ENCODE data around the gene MBNL1.

The MBNL1 gene

DNA sequence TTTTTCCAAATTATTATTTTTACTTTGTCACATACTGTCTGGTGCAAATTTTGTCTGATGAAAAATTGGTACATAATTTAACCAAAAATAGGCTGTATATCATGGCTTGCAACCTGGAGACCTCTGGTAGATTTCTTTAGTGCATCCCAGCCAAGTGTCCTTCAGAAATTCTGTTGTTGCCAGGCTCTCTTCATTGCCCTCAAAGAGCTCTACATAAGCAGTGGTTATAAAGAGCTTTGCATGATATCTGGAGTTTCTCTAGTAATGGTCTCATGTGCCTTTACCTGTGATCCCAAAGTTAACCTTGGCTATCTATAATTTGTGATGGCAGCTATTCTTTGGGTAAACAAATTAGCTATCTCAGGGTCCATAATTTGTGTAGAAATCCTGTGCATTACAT is 157.7 kb downstream of the MBNL1 start:
- Histone ChIP-seq H3K27me3 (ENCODE audit: control insufficient read depth in 3 of 3, insufficient read depth in 3 of 3, low read depth in 1 of 3, low read length in 3 of 3) (no peaks in the 10 kb centered on the region), H2BK12ac (ENCODE audit: low read length) (no peak overlapping the region), H3K36me3 (replicated peaks in 1 of 2; ENCODE audit: control insufficient read depth in 2 of 2, insufficient read depth in 2 of 2, low read length in 2 of 2) (no peaks in the 10 kb centered on the region), H3K4me2 (ENCODE audit: insufficient read depth, low read length, poor library complexity, severe bottlenecking) (no peak overlapping the region), H3K4me3 (ENCODE audit: low read length in 2 of 2) (no peak overlapping the region), H3K4me1 (ENCODE audit: control insufficient read depth in 2 of 2, insufficient read depth in 1 of 2, low read depth in 1 of 2, low read length in 2 of 2) (no peaks in the 10 kb centered on the region), H3K9me3 (replicated peaks in 1 of 2; ENCODE audit: control insufficient read depth in 2 of 2, insufficient read depth in 1 of 2, low read depth in 1 of 2, low read length in 2 of 2) (no peaks in the 10 kb centered on the region), H2BK15ac (ENCODE audit: low read length) (no peak overlapping the region), H3K79me1 (ENCODE audit: low read depth, low read length) (no peaks in the 10 kb centered on the region), H4K8ac (ENCODE audit: low read depth, low read length) (no peak overlapping the region), H2BK120ac (ENCODE audit: low read depth, low read length) (no peak overlapping the region), H2BK5ac (ENCODE audit: low read length) (no peak overlapping the region), H3K4ac (ENCODE audit: low read length) (no peak overlapping the region), H3K14ac (ENCODE audit: low read length) (no peak overlapping the region), H3K23ac (ENCODE audit: low read depth, low read length, poor library complexity) (no peak overlapping the region), H3K27ac (replicated peaks; ENCODE audit: low read length) (no peak overlapping the region), H4K91ac (ENCODE audit: low read depth, low read length, poor library complexity) (no peak overlapping the region), H2AK5ac (ENCODE audit: low read depth, low read length) (no peak overlapping the region), H3K9ac (ENCODE audit: low read depth, low read length, poor library complexity) (no peak overlapping the region), H3K18ac (ENCODE audit: low read length) (no peak overlapping the region), H2AFZ (ENCODE audit: low read length) (no peak overlapping the region)
- no peak for DNase-seq (ENCODE audit: low spot score)

DNA sequence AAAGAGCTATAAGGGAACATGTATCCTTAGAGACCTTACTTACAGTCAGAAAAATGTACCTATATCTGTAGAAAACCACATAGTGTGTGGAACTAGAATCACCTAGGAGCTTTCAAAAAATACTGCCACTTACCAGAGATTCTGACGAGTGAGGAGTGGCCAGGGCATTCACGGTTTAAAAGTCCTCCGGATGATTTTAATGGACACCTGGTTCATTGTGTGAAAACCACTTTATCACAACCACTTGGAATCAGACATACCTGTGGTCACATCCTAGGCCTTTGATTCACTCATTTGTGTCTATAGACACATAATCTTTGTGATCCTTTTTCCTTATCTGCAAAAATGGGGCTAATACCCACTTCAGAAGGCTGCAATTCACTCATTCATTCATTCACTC is 159.8 kb downstream of the MBNL1 start:
- H3K4ac ChIP-seq (ENCODE audit: low read length): no peak overlapping the region
- no peak overlapping the region for H3K23ac ChIP-seq (ENCODE audit: low read depth, low read length, poor library complexity)
- H2BK12ac ChIP-seq (ENCODE audit: low read length): no peak overlapping the region
- H3K9ac ChIP-seq (ENCODE audit: low read depth, low read length, poor library complexity): no peak overlapping the region
- H3K79me1 ChIP-seq (ENCODE audit: low read depth, low read length): no peaks in the 10 kb centered on the region
- H3K27me3 ChIP-seq (ENCODE audit: control insufficient read depth in 3 of 3, insufficient read depth in 3 of 3, low read depth in 1 of 3, low read length in 3 of 3): no peaks in the 10 kb centered on the region
- no peak overlapping the region for H2BK5ac ChIP-seq (ENCODE audit: low read length)
- no peak overlapping the region for H3K14ac ChIP-seq (ENCODE audit: low read length)
- no peaks in the 10 kb centered on the region for H3K9me3 ChIP-seq (replicated peaks in 1 of 2; ENCODE audit: control insufficient read depth in 2 of 2, insufficient read depth in 1 of 2, low read depth in 1 of 2, low read length in 2 of 2)
- H2AFZ ChIP-seq (ENCODE audit: low read length): no peak overlapping the region
- no peak overlapping the region for H4K8ac ChIP-seq (ENCODE audit: low read depth, low read length)
- no peak overlapping the region for H3K27ac ChIP-seq (replicated peaks; ENCODE audit: low read length)
- no peak overlapping the region for H2BK120ac ChIP-seq (ENCODE audit: low read depth, low read length)
- H3K4me1 ChIP-seq (ENCODE audit: control insufficient read depth in 2 of 2, insufficient read depth in 1 of 2, low read depth in 1 of 2, low read length in 2 of 2): no peaks in the 10 kb centered on the region
- no CpG with 5 or more reads among the region's 3 CpGs for WGBS, 2 donors (ENCODE audit: extremely low coverage in 2 of 2, insufficient read length in 2 of 2, insufficient replicate concordance in 1 of 2)
- H3K4me2 ChIP-seq (ENCODE audit: insufficient read depth, low read length, poor library complexity, severe bottlenecking): no peak overlapping the region
- H3K18ac ChIP-seq (ENCODE audit: low read length): no peak overlapping the region
- H2BK15ac ChIP-seq (ENCODE audit: low read length): no peak overlapping the region
- peaks cover 0 to 8% of the 10 kb centered on the region in 2 donors for H3K36me3 ChIP-seq (replicated peaks in 1 of 2; ENCODE audit: control insufficient read depth in 2 of 2, insufficient read depth in 2 of 2, low read length in 2 of 2)
- no peak overlapping the region for H4K91ac ChIP-seq (ENCODE audit: low read depth, low read length, poor library complexity)
- no peak for DNase-seq (ENCODE audit: low spot score)
- no peak overlapping the region for H3K4me3 ChIP-seq (ENCODE audit: low read length in 2 of 2)
- H2AK5ac ChIP-seq (ENCODE audit: low read depth, low read length): no peak overlapping the region

DNA sequence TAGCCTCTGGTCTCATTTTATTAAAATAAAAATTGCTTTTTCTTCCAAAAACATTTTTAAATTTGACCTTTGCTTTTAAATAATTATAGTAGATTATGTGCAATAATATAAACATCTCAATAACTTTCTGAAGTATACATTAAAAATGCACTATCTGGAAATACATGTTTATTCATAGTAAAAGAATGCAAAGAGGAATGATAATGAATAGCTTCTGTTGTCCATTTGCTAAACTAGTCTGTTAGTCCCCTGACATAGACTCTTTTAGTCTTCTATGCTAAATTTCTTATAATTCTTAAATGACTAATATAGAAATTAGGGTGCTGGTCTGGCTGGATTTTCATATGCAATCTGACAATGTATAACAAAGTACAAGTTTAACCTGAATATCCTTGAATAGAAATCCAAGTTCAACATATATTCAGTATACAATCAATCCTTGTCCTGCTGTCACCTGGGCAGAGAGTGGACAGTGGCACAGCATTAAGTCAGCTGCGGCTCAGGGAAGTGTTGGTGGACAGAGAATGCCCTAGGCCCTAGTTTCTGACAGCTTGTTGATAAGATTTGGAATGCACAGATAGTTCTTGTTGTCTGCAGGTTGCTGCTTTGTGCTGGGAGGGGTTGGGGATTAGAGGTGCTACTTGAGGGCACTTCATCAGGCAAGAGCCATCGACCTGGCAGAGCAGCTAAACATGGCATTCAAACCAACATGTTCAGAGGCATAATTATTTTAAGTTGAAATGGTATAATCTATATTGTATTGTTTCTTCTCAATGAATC is 161.7 kb downstream of the MBNL1 start:
- H2BK5ac ChIP-seq (ENCODE audit: low read length): no peak overlapping the region
- no peak overlapping the region for H3K18ac ChIP-seq (ENCODE audit: low read length)
- H3K9me3 ChIP-seq (replicated peaks in 1 of 2; ENCODE audit: control insufficient read depth in 2 of 2, insufficient read depth in 1 of 2, low read depth in 1 of 2, low read length in 2 of 2): peaks cover 0 to 11% of the 10 kb centered on the region in 2 donors
- no peak overlapping the region for H3K23ac ChIP-seq (ENCODE audit: low read depth, low read length, poor library complexity)
- H4K91ac ChIP-seq (ENCODE audit: low read depth, low read length, poor library complexity): no peak overlapping the region
- no peak overlapping the region for H3K4me3 ChIP-seq (ENCODE audit: low read length in 2 of 2)
- no peak overlapping the region for H4K8ac ChIP-seq (ENCODE audit: low read depth, low read length)
- H3K4me1 ChIP-seq (ENCODE audit: control insufficient read depth in 2 of 2, insufficient read depth in 1 of 2, low read depth in 1 of 2, low read length in 2 of 2): no peaks in the 10 kb centered on the region
- H3K9ac ChIP-seq (ENCODE audit: low read depth, low read length, poor library complexity): no peak overlapping the region
- no peak overlapping the region for H3K4me2 ChIP-seq (ENCODE audit: insufficient read depth, low read length, poor library complexity, severe bottlenecking)
- H2BK120ac ChIP-seq (ENCODE audit: low read depth, low read length): no peak overlapping the region
- no peak overlapping the region for H2BK15ac ChIP-seq (ENCODE audit: low read length)
- H3K14ac ChIP-seq (ENCODE audit: low read length): no peak overlapping the region
- no peak overlapping the region for H2AFZ ChIP-seq (ENCODE audit: low read length)
- no peak overlapping the region for H3K27ac ChIP-seq (replicated peaks; ENCODE audit: low read length)
- DNase-seq (ENCODE audit: low spot score): no peak
- no CpG with 5 or more reads among the region's 2 CpGs for WGBS, 2 donors (ENCODE audit: extremely low coverage in 2 of 2, insufficient read length in 2 of 2, insufficient replicate concordance in 1 of 2)
- no peaks in the 10 kb centered on the region for H3K27me3 ChIP-seq (ENCODE audit: control insufficient read depth in 3 of 3, insufficient read depth in 3 of 3, low read depth in 1 of 3, low read length in 3 of 3)
- no peak overlapping the region for H2BK12ac ChIP-seq (ENCODE audit: low read length)
- H3K4ac ChIP-seq (ENCODE audit: low read length): no peak overlapping the region
- H3K79me1 ChIP-seq (ENCODE audit: low read depth, low read length): no peaks in the 10 kb centered on the region
- H2AK5ac ChIP-seq (ENCODE audit: low read depth, low read length): no peak overlapping the region
- H3K36me3 ChIP-seq (replicated peaks in 1 of 2; ENCODE audit: control insufficient read depth in 2 of 2, insufficient read depth in 2 of 2, low read length in 2 of 2): peaks cover 0 to 17% of the 10 kb centered on the region in 2 donors

DNA sequence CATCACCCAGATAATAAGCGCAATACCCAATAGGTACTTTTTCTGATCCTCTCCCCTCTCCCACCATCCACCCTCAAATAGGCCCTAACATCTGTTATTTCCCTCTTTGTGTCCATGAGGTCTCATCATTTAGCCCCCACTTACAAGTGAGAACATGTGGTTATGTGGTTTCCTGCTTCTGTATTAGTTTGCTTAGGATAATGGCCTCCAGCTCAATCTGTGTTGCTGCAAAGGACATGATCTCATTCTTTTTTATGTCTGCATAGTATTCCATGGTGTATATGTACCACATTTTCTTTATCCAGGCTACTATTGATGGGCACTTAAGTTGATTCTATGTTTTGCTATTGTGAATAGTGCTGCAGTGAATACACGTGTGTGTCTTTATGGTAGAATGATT is 165.4 kb downstream of the MBNL1 start:
- Histone ChIP-seq H2BK5ac (ENCODE audit: low read length) (no peak overlapping the region), H2BK12ac (ENCODE audit: low read length) (no peak overlapping the region), H3K4me2 (ENCODE audit: insufficient read depth, low read length, poor library complexity, severe bottlenecking) (no peak overlapping the region), H3K4ac (ENCODE audit: low read length) (no peak overlapping the region), H3K14ac (ENCODE audit: low read length) (no peak overlapping the region), H3K9ac (ENCODE audit: low read depth, low read length, poor library complexity) (no peak overlapping the region), H3K27ac (replicated peaks; ENCODE audit: low read length) (no peak overlapping the region), H3K18ac (ENCODE audit: low read length) (no peak overlapping the region), H3K36me3 (replicated peaks in 1 of 2; ENCODE audit: control insufficient read depth in 2 of 2, insufficient read depth in 2 of 2, low read length in 2 of 2) (peaks cover 0 to 17% of the 10 kb centered on the region in 2 donors), H4K8ac (ENCODE audit: low read depth, low read length) (no peak overlapping the region), H3K4me1 (ENCODE audit: control insufficient read depth in 2 of 2, insufficient read depth in 1 of 2, low read depth in 1 of 2, low read length in 2 of 2) (no peaks in the 10 kb centered on the region), H2BK120ac (ENCODE audit: low read depth, low read length) (no peak overlapping the region), H3K4me3 (ENCODE audit: low read length in 2 of 2) (no peak overlapping the region), H2AFZ (ENCODE audit: low read length) (no peak overlapping the region), H3K23ac (ENCODE audit: low read depth, low read length, poor library complexity) (no peak overlapping the region), H2AK5ac (ENCODE audit: low read depth, low read length) (no peak overlapping the region), H3K79me1 (ENCODE audit: low read depth, low read length) (no peaks in the 10 kb centered on the region), H2BK15ac (ENCODE audit: low read length) (no peak overlapping the region), H3K27me3 (ENCODE audit: control insufficient read depth in 3 of 3, insufficient read depth in 3 of 3, low read depth in 1 of 3, low read length in 3 of 3) (no peaks in the 10 kb centered on the region), H4K91ac (ENCODE audit: low read depth, low read length, poor library complexity) (no peak overlapping the region), H3K9me3 (replicated peaks in 1 of 2; ENCODE audit: control insufficient read depth in 2 of 2, insufficient read depth in 1 of 2, low read depth in 1 of 2, low read length in 2 of 2) (peaks cover 0 to 11% of the 10 kb centered on the region in 2 donors)
- no CpG with 5 or more reads among the region's 2 CpGs for WGBS, 2 donors (ENCODE audit: extremely low coverage in 2 of 2, insufficient read length in 2 of 2, insufficient replicate concordance in 1 of 2)
- DNase-seq (ENCODE audit: low spot score): no peak

All from neuronal stem cell (in vitro differentiated cells).